Activated T-cell treated with anti-CD3 and anti-CD28 coated beads for 1 hour (primary cell): Measurements from ENCODE around the gene ERC2.

Experiments used
- DNase-seq: peaks from one replicate; pipeline ENCODE4 v3.0.0-alpha.2; 2020; ENCODE audit warnings: low read depth

ERC2 gene

DNA sequence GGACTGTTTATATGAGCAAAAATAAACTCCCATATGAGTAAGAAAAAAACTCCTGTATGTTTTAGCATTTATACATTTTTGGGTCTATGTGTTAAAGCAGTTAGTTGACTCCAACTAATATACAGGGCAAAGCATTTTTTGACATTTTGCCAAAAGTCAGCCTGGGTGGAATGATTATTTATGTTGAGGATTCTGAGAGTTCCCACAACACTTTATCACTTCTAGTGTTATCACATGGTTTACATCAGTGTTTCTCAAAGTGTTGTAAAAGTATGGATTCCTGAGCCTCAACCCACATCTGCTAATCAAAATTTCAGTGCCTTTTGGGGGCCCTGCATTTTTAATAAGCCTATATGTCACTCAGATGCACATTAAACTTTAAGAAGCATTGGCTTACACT is 643.9 kb downstream of the ERC2 start:
- no peak for DNase-seq

DNA sequence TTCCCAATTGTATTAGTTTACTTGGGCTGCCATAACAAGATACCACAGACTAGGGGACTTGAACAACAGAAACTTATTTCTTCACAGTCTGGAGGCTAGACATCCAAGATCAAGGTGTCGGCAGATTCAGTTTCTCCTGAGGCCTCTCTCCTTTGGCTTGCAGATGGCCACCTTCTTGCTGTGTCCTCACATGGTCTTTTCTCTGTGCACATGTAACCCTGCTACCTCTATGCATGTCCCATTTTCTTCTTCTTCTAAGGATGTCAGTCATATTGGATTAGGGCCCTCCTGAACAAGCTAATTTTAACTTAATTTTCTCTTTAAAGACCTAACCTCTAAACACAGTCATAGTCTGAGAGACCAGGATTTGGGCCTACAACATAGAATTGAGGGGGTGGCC is 644.4 kb downstream of the ERC2 start:
- DNase-seq = no peak

DNA sequence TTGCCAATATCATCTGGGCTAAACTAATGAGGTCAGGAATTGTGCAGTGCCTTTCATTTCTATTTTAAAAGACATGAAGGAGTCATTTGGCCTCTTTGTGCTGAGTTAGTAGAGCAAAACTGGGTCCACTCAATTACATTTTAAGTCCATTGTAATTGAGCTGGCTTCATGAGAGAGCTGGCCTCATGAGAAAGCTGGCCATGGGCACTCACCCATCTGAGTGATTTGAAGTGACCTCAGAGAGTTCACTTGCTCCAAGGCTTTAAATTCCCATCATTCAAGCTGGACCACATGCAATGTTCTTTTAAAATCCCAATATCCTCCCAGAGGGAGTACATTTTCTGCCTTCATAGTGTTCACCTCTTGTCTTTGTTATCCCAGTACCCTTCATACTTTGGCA is 645.3 kb downstream of the ERC2 start:
- DNase-seq = no peak

DNA sequence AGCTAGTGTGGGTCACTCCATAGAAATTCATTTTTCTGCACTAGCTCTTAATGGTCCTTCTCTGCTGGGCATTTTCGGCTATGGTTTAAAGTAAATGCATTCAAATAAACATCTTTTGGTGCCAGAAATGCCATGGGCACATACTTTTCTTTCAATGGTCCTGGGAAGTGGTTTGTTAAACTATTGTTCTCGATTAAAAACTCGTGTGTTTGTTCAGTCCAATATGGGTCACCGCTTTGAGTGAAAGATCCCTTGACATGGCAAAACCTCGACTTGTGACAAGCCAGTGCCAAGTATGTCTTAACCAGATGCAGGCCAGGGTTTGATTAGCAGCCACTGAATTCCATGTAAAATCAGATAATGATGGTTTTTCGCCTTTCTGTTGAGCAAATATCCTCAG is 649.3 kb downstream of the ERC2 start:
- no peak for DNase-seq

DNA sequence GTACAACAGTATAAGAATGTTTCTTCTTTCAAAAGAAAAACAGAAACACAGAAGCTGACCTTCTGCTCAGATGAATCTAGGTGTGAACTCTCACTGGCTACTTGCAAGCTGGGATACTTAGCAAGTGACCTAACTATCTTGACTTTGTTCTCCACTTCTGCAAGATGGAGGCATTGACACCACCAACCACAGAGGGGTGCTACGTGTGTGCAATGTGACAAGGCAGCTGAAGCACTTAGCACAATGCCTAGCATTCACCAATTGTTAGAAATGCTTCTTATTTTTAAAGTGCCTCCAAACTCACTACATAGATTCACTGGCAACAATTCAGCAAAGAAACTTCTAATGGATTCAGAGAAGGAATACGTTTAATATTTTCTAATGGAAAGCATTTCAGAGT is 649.8 kb downstream of the ERC2 start:
- no peak for DNase-seq

DNA sequence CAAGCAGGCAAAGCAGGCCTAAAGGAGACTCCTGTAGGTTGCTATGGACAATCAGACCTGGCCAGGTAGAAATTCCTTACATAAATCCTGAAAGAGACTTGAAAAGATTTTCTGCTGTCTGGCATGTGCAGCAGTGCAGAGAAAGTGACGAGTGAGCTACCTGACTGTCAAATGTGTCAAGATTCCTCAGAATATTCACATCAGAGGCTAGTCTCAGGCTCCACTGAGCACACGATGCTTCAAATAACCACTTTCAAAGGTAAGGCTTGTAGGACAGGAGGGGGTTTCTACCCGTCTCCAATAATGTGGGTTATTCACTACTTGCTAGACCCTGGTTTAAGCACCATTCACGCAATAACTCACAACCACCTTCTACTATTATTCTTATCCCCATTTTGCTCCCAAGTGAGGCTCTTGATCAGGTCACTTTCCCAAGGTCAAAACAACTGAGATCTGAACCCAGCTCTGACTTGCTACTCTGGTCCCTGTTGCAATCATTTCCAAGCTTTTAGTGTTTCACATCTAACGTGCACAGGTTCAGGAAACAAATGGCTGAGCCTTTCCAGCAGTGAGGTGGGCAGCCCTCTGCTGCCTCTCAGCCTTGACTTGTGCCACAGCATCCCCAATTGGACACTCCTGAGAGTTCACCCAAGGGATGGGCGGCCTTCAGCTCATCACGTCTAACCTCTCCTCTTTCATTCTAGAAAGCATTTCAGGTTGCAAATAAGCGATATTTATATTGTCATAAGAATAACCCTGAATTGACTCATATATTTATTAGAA is 651.3 kb downstream of the ERC2 start:
- DNase-seq = no peak

DNA sequence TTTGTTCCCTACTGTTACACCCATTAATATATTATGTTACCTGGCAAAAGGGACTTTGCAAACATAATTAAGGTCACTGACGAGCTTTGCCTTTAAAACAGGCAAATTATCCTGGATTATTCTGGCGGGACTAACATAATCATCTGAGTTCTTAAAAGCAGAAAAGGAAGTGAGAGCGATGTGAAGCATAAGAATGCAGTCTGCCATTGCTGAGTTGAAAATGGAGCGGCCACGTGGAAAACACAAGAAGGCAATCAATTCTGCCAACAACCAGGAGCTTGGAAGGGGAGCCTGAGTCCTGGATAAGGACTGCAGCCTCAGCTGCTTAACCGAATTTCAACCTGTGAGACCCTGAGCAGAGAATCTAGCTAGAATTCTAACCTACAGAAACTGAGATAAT is 653.0 kb downstream of the ERC2 start:
- no peak for DNase-seq

DNA sequence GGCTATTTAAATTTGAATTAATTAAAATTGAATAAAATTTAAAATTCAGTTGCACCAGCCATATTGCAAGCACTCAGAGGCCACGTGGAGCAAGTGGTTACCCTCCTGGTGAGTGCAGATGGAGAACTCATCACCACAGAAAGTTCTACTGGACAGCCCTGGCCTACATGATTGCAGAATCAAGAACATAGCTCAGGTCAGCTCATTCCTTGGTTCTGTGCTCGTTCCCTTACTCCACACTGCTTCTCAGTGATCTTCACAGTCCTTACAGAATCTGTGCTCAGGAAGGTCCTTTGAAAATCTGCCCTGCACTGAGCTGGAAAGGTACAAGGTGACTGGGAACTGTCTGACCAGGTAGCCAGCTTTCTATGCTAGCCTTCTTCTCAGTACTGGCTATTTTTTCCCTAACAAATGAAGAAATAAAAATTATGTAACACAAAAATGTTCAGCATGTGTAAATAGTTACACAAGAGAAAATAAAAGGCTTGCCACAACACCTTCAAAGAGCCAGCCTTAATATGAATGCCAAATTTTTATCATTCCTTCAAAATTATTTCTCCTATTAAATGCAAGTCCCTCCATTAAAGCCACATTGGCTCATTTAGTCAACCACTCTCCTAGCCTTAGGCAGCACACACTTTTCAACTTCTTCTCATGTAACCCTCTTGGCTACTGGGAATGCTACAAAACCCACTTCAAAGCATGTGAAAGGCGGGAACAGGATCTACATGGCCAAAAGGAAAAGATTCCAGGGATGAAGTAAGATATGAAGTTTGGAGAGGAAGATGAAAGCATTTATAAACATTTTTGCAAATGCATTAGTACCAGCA is 654.8 kb downstream of the ERC2 start:
- DNase-seq = no peak

DNA sequence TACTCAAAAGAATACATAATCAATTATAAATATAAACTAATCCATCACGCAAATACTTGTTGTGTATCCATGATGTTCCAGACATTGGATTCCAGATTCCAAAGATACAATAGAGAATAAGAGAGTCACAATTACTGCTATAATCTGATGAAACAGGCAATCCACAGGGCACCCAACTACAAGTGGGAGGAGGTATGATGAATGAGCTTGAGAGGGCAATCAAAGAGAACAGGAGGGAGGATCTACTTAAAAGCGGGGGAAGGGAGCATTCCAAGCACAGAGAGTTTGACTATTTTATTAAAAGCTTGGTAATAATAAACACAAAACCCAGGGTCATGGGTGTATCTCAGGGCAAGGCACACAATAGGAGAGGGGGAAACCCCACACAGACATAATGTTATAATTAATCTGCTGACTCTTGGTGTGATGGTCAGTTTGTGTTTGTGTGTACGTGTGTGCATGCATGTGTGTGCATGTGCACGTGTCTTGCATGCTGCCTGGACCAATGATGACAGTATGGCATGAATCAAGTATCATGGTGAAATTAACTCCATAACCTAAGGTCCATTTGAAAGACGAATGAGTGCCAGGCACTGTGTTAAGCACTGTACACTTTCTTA is 655.8 kb downstream of the ERC2 start:
- DNase-seq = no peak

DNA sequence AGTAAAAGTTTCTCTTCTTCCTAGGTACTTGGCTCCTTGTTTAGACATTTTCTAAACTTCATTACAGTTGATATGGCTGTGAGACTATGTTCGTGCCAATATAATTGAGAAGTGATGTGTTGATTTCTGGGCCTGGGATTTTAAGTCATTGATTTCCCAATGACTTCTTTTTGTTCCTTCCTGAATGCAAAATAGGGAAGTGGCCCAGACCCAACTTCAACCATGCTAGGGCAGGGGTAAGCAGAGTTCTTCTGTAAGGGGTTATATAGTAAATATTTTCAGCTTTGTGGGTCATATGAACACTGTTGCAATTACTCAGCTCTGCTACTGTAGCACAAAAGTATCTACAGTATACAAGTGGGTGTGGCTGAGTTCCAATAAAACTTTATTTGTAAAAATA is 661.1 kb downstream of the ERC2 start:
- DNase-seq = no peak

DNA sequence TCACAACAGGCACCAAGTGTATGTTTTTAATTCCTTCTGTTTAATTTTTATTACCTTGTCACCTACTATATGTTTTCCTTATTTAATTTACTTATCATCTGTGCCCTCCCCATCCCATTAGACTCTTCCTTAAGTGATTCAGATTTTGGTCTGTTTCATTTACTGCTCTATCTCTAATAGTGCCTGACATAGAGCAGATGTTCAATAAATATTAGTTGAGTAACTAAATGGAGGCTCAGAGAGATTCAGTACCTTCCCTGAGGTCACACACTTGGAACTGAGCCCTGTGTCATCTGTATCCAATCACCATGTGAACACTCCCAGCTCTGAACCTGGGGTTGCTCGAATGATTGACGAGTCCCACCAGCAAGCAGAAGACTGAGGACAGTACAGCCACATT is 663.1 kb downstream of the ERC2 start:
- no peak for DNase-seq

DNA sequence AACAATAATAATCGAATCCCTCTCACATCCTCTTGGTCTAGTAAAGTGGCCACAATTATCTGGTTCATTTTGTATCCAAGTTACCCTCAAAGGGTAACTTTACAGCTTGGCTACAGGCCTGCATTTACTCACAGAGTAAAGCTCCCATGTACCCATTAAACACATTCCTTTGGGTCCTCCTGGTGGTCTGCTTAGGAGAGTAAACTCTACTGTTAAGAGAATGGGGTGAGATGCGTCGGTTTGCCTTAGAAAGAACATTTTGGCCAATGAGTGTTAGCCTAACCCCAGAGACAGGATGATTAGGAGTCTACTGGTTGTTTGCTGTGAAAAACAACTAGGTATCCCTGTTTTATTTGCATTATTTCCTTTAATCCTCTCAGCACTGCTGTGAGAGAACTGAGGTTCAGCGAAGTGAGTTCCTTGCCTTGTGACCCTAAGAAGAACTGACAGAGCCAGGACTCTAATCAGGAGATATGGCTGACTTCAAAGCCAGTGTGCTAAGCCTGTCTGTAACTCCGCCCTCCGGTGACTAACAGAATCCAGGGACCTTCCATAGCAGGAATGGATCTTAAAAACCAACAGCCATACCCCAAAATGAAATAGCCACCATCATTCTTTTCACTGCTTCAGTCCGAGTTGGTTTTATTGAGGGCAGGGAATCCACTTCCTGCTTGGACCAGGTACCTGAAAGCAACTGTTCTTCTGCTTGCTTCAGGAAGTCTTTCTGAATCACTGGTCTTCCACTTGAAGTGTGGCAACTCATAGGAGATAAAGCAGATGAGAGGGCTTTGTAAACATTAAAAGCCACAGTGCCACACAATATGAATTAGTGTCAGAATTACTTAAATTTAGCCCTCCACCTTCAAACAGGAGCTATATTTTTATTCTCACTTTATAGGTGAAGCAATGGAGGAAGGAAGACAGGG is 663.8 kb downstream of the ERC2 start:
- no peak for DNase-seq

DNA sequence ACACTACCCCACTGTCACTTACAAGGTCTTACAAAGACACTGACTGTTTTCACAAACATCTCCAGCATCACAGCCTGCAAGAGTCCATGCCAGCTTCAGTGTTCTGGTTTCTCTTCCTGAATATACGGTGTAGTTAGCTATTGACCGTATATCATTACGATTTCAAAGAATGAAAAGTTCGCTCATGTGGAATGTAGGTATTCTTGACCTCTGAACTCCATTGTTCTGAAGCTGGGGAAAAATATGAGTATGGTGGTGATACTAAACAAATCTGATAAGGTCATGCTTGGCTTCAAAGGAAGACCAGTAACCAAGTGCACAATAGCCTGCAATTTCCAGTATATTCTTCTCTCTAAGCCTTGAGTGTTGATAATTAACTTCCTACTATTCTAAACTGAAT is 665.5 kb downstream of the ERC2 start:
- DNase-seq = no peak

DNA sequence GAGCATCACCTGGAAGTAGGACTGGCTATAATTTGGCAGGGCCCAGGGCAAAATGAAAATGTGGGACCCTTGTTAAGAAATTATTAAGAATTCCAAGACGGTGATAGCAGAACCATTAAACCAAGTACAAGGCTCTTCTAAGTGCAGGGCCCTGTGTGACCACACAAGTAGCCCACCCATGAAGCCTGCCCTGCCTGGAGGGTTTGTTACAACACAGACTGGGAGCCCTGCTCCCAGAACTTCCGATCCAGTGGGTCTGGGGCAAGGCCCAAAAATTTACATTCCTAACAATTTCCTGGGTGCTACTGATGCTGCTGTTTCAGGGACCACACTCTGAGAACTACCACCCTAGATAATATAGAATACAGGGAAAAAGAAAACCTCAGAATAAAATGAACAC is 666.6 kb downstream of the ERC2 start:
- no peak for DNase-seq

DNA sequence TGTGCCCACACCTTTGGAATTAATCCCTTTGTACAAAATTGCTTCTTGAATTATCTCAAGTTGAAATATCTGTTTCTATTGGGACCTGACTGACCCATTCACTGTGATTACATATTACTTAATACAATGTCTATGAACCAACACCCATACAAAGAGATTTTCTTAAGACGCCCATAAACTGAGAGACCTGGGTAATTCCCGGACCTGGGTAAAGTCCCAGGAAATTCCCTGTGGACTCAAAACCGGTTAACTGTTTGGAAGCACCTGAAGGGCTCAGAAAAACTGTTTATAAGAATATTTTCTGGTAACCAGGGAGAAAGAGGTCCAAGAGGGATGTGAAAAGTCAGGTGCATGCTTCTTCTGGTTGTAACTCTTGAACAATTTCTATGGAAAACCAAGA is 667.2 kb downstream of the ERC2 start:
- no peak for DNase-seq

DNA sequence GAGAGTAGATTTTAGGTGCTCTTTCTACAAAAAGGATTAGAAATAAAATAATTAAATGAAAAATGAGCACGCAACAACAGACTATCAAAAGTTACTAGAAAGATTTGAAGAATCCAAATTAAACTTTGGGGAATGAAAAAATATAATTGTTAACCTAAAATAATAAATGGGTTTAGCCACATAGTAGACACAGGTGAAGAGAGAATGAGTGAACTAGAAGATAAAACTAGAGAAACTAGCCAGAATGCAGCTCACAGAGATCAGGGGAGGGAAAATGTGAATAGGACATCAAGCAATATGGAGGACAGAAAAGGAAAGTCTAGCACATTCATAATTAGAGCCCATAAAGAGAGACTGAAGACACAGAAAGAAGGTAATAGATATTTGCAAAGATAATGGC is 670.5 kb downstream of the ERC2 start:
- no peak for DNase-seq

DNA sequence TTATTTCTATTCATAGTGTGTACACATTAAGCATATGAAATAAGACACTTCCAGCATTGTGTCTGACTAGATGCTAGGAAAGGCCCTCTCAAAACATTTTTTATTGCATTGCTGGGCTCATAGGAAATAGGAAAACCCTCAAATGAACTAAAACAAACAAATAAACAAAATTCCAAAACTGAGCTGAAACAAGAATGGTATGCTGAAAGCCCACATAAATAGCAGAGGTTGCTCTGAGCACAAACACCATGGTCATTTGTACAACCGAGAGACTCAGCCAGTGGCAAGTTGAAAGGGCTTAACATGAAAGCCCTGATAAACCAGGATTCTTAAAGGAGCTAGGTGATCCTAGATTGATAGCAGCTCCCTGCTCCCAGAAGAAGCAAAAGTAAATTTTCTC is 671.2 kb downstream of the ERC2 start:
- no peak for DNase-seq

DNA sequence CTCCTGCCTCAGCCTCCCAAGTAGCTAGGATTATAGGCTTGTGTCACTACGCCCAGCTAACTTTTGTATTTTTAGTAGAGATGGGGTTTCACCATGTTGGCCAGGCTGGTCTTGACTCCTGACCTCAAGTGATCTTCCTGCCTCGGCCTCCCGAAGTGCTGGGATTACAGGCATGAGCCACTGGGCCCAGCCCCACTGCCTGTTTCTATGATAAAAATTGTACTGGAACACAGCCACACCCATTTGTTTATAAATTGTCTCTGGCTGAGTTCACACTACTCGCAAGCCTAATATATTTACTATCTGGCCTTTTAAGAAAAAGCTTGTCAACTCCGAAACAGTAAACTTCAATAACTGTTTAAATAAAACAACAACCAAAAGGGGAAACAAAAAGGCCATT is 671.7 kb downstream of the ERC2 start:
- DNase-seq = no peak

DNA sequence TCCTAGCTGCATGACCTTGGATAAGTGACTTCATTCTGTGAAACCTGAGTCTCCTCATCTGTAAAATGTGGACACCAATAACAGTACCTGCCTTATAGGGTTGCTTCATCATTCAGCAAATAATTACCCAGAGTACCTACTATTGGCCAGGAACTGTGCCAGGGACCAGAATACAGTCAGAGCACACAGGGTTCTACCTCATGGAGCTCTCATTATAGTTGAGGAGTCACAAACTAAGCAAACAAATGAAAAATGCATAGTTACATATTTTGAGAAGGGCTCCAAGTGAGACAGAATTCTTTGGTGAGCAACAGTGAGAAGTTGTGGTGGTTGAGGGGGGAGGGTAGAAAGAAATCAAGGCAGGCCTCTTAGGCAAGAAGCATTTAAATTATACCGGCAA is 672.5 kb downstream of the ERC2 start:
- DNase-seq = no peak

DNA sequence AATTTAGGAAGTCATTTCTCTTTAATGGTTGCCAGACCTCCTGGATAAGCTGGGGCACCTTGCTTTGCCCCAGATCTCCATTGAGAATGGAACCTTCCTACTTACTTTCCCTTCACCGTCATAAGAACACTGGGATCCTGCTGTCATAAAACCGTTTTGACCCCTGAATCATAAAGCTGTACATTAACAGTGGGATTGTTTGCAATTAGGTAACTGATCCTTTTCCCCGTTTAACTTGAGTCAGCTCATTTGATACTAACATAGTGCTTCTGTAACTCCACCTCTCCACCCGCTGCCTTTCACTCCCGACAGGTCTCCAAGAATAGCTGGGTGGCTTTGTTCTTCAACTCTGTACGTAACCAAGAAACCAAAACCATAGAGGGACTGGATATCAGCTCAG is 673.0 kb downstream of the ERC2 start:
- DNase-seq = no peak

DNA sequence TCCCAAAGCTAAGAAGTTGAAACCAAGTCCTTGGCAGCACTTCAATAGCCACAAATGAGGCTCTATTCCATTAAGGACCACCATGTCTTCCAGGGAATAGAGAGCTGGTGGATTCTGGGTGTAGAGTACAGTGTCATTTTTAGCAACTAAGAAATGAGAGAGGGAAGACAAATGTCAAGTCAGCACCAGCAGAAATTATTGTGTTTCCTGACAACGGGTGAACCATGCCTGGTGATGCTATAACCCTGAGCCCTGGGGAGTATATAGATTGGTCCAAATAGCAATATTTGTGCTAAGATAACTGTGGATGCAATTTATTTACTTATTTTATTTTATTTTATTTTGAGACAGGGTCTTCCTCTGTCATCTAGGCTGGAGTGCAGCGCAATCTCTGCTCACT is 675.5 kb downstream of the ERC2 start:
- no peak for DNase-seq

DNA sequence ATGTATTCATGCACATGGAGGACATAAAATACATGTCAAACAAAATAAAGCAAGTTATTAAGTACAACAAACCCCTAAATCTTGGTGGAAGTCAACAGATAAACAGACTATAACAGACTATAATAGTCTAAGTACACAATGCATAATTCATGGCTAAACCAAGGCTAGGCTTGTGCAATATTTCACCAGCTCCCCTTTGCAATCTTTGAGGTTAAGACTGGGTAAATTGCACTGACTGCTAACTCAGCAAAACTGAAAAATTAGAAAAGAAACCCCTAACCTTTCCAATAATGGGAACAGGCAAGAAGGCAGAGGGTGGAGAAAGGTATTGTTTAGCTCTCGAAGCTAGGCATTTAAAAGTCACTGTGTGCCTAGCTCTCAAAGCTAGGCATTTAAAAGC is 676.3 kb downstream of the ERC2 start:
- no peak for DNase-seq
